Neutrophil (primary cell): ENCODE measurements around the gene BSPRY.

Source experiments
- H3K27ac ChIP-seq: fragments of 200-600 bp; sonication (generic); 2 replicates; pipeline ENCODE4 v1.5.1; 2016; ENCODE audit warnings: mild to moderate bottlenecking, moderate library complexity
- H3K27me3 ChIP-seq: fragments of 200-600 bp; sonication (generic); 2 replicates; pipeline ENCODE4 v1.6.0; 2016; ENCODE audit warnings: mild to moderate bottlenecking
- H3K36me3 ChIP-seq: fragments of 200-600 bp; sonication (generic); 2 replicates; pipeline ENCODE4 v1.5.1; 2017
- H3K4me1 ChIP-seq, 2 experiments: fragments of 200-600 bp in 1 of 2; sonication (generic) in 1 of 2; 1 replicate in 1 of 2; 2 replicates in 1 of 2; pipeline versions ENCODE4 v1.5.1 to v1.6.1; 2013 to 2016; ENCODE audit warnings: low read depth in 1 of 2, low read length in 1 of 2, mild to moderate bottlenecking in 1 of 2, moderate library complexity in 1 of 2; ENCODE audit not compliant: control insufficient read depth in 1 of 2, insufficient read depth in 1 of 2
- H3K4me3 ChIP-seq, 2 experiments: fragments of 200-600 bp in 1 of 2; sonication (generic) in 1 of 2; 1 replicate in 1 of 2; 2 replicates in 1 of 2; pipeline ENCODE4 v1.5.1; 2013 to 2016; ENCODE audit warnings: low read depth in 1 of 2, low read length in 1 of 2, mild to moderate bottlenecking in 1 of 2, moderate library complexity in 1 of 2
- H3K9me3 ChIP-seq: fragments of 200-600 bp; sonication (generic); 2 replicates; pipeline ENCODE4 v1.5.1; 2016
- TF ChIP-seq, protein P1 (sequence below): fragments of 200-600 bp; sonication (generic); IDR thresholded peaks from 2 replicates; pipeline ENCODE4 v1.5.1; 2016; ENCODE audit warnings: antibody characterized with exemption

The BSPRY gene

DNA sequence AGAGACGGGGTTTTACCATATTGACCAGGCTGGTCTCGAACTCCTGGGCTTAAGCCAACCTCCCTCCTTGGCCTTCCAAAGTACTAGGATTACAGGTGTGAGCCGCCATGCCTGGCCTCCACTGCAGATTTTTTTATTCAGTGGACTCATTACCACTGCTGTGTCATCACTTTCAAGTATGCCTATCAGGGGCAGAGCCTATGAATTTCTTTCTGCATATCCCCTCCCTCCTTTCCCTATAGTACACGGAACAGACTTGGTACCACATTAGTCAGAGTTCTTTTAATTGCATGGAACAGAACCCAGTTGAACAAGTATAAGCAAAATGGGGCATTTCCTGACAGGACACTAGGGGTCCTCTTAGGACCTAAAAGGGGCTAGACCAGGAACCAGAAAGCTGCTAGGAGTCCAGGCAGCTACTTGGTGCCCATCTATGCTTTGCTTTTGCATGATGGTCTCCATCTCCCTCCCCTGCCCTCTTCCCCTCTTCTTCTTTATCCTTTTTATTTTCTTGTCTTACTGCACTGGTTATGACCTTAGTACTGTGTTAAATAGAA is 5.8 kb downstream of the BSPRY start:
- no peak overlapping the region for H3K27ac ChIP-seq
- H3K4me3 ChIP-seq = no peak overlapping the region
- peaks cover 10% of the 10 kb centered on the region for H3K27me3 ChIP-seq
- no peaks in the 10 kb centered on the region for H3K9me3 ChIP-seq
- peaks cover 12 to 14% of the 10 kb centered on the region in 2 experiments for H3K4me1 ChIP-seq
- TF ChIP-seq, protein P1, sequence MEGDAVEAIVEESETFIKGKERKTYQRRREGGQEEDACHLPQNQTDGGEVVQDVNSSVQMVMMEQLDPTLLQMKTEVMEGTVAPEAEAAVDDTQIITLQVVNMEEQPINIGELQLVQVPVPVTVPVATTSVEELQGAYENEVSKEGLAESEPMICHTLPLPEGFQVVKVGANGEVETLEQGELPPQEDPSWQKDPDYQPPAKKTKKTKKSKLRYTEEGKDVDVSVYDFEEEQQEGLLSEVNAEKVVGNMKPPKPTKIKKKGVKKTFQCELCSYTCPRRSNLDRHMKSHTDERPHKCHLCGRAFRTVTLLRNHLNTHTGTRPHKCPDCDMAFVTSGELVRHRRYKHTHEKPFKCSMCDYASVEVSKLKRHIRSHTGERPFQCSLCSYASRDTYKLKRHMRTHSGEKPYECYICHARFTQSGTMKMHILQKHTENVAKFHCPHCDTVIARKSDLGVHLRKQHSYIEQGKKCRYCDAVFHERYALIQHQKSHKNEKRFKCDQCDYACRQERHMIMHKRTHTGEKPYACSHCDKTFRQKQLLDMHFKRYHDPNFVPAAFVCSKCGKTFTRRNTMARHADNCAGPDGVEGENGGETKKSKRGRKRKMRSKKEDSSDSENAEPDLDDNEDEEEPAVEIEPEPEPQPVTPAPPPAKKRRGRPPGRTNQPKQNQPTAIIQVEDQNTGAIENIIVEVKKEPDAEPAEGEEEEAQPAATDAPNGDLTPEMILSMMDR = no peak
- no peaks in the 10 kb centered on the region for H3K36me3 ChIP-seq

DNA sequence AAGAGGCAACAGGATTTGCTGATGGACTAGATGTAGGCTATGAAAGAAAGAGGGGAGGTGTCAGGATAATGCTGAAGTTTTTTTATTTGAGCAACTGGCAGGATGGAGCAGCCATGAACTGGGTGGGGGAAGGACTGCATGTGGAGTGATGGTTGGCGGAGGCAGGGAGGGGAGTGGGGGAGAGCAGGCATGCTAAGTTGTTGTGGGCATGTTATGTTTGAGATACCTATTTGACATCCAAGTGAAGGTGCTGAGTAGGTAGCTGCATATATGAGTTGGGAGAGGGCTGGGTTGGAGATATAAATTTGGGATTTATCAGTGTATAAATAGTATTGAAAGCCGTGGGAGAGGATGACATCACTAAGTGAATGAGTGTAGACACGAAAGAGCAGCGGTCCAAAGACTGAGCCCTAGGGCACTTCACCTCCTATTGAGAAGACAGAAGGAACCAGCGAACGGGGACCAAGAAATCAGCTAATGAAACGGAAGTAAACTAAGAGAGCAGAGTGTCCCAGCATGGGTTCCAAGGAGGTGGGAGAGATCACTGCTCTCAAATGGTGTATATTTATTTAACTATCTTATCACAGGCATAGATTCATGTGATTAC is 7.4 kb downstream of the BSPRY start:
- TF ChIP-seq, protein P1 = no peak
- Histone ChIP-seq H3K36me3 (no peaks in the 10 kb centered on the region), H3K4me1 (no peaks in the 10 kb centered on the region), H3K27me3 (no peaks in the 10 kb centered on the region), H3K9me3 (no peaks in the 10 kb centered on the region), H3K4me3 (no peak overlapping the region), H3K27ac (no peak overlapping the region)

DNA sequence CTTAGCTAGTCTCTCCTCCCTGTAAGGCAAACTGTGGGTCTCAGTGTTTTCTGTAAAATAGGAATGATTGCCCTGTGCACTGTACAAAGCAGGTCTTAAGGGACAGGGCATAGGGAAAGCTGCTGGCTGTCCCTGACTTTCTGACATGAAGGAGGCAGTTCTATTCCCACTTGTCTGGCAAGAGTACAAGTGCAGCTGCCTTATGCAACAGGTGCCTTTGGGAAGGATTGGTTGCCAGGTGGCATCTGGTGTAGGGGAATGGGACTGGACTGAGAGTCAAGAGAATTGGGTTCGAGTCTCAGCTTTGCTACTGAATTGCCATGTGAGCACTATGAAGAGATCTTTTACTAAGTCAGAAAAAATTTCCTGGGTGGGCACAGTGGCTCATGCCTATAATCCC is 10.0 kb downstream of the BSPRY start:
- Histone ChIP-seq H3K4me3 (no peak overlapping the region), H3K36me3 (no peaks in the 10 kb centered on the region), H3K4me1 (no peaks in the 10 kb centered on the region), H3K9me3 (no peaks in the 10 kb centered on the region), H3K27me3 (no peaks in the 10 kb centered on the region), H3K27ac (no peak overlapping the region)
- TF ChIP-seq, protein P1 = no peak

GRCh38 chr9:113360242-113360842 is 11.0 kb downstream of the BSPRY start:
- Histone ChIP-seq H3K27me3 (no peaks in the 10 kb centered on the region), H3K4me3 (no peak overlapping the region), H3K9me3 (no peaks in the 10 kb centered on the region), H3K4me1 (peaks cover 0 to 1% of the 10 kb centered on the region in 2 experiments), H3K36me3 (no peaks in the 10 kb centered on the region), H3K27ac (no peak overlapping the region)
- TF ChIP-seq, protein P1 = no peak

GRCh38 chr9:113361304-113362018 is 12.1 kb downstream of the BSPRY start:
- Histone ChIP-seq H3K27me3 (no peaks in the 10 kb centered on the region), H3K27ac (no peak overlapping the region), H3K9me3 (no peaks in the 10 kb centered on the region), H3K36me3 (no peaks in the 10 kb centered on the region), H3K4me3 (no peak overlapping the region), H3K4me1 (peaks cover 0 to 8% of the 10 kb centered on the region in 2 experiments)
- TF ChIP-seq, protein P1 = no peak
